Measurements from ENCODE around the gene POMGNT2.

POMGNT2 gene

GRCh38 chr3:43102773-43103480 is 3.0 kb downstream of the POMGNT2 start:
- DNase-seq = no peak

- DNase-seq = no peak
Observed at GRCh38 chr3:43098761-43099160, 7.1 kb downstream of the POMGNT2 start.

- no peak for DNase-seq
Observed at GRCh38 chr3:43097400-43098080, 8.3 kb downstream of the POMGNT2 start.

- no peak for DNase-seq
Observed at GRCh38 chr3:43096761-43097160, 9.1 kb downstream of the POMGNT2 start.

GRCh38 chr3:43095370-43095769 is 10.5 kb downstream of the POMGNT2 start:
- no peak for DNase-seq

GRCh38 chr3:43094851-43095250 is 11.0 kb downstream of the POMGNT2 start:
- DNase-seq = no peak

GRCh38 chr3:43094381-43094780 is 11.5 kb downstream of the POMGNT2 start:
- no peak for DNase-seq

GRCh38 chr3:43093974-43094373 is 11.9 kb downstream of the POMGNT2 start:
- DNase-seq = no peak

GRCh38 chr3:43093006-43093405 is 12.9 kb downstream of the POMGNT2 start:
- no peak for DNase-seq

GRCh38 chr3:43091481-43091880 is 14.4 kb downstream of the POMGNT2 start:
- no peak for DNase-seq

GRCh38 chr3:43090238-43090637 is 15.6 kb downstream of the POMGNT2 start:
- no peak for DNase-seq

GRCh38 chr3:43089081-43089480 is 16.8 kb downstream of the POMGNT2 start:
- DNase-seq = no peak

- DNase-seq = no peak
Observed at GRCh38 chr3:43087249-43087776, 18.6 kb downstream of the POMGNT2 start.

- DNase-seq = no peak
Observed at GRCh38 chr3:43086460-43087165, 19.3 kb downstream of the POMGNT2 start.

- no peak for DNase-seq
Observed at GRCh38 chr3:43082457-43082856, 23.4 kb downstream of the POMGNT2 start.

GRCh38 chr3:43081796-43082195 is 24.1 kb downstream of the POMGNT2 start:
- no peak for DNase-seq

- no peak for DNase-seq
Observed at GRCh38 chr3:43080726-43081568, 24.9 kb downstream of the POMGNT2 start.

- DNase-seq = no peak
Observed at GRCh38 chr3:43079536-43080332, 26.1 kb downstream of the POMGNT2 start.

- DNase-seq = no peak
Observed at GRCh38 chr3:43077707-43078106, 28.2 kb downstream of the POMGNT2 start.

- no peak for DNase-seq
Observed at GRCh38 chr3:43077261-43077660, 28.6 kb downstream of the POMGNT2 start.

- no peak for DNase-seq
Observed at GRCh38 chr3:43076857-43077256, 29.0 kb downstream of the POMGNT2 start.
